OCI-LY7 (cell line): ENCODE data around the gene CSPG5.

ENCODE experiments used
- CTCF ChIP-seq: fragments of 200-600 bp; sonication (generic); conservative IDR thresholded peaks from 2 replicates; pipeline ENCODE4 v1.5.1; 2014; ENCODE audit warnings: mild to moderate bottlenecking, antibody characterized with exemption, low read length, moderate library complexity, mixed read lengths
- EZH2phosphoT487 ChIP-seq: fragments of 200-600 bp; sonication (generic); IDR thresholded peaks from 2 replicates; pipeline ENCODE4 v1.6.1; 2018; ENCODE audit warnings: low read depth, borderline replicate concordance, mild to moderate bottlenecking, mixed run types, antibody characterized with exemption, low read length, moderate library complexity, mixed read lengths

DNA sequence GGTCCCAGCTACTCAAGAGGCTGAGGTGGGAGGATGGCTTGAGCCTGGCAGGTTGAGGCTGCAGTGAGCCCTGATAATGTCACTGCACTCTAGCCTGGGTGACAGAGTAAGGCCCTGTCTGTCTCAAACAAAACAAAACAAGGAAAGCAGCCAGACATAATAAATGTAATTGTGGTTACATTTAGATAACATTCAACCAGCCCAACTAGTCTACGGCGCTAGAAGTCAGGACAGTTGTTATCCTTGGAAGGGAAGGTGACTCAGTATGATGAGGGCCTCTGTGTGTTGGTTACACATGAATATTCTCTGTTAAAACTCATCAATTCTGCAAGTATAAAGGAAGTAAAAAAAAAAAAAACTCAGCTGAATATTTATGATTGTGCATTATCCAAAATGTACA lies 27.0 kb upstream of the CSPG5 start:
- TF ChIP-seq CTCF, result no peak
- no peak for TF ChIP-seq EZH2phosphoT487
